A549 (cell line): ENCODE data around the gene PPP1R14D. TPM values are rescaled to one million over a fixed set of nuclear protein-coding genes. Genes with fewer than 3 reads are reported as not detected.
A peak's percentile ranks its signal among the peaks of the same experiment; 100 is the strongest.

Source experiments
- ATAC-seq, 2 experiments: fragments of 200-7000 bp in 1 of 2; fragments of >200 bp in 1 of 2; cut with Nextera tagmentation in 1 of 2; cut with Tn5 transposase in 1 of 2; 3 replicates each; pipeline versions ENCODE4 v1.8.0 to v1.9.1; 2018 to 2020; ENCODE audit warnings: mild to moderate bottlenecking in 1 of 2, moderate library complexity in 1 of 2
- CTCF ChIA-PET: fragments of 300-600 bp; sonication (Branson Sonifier 250); formaldehyde crosslinking; extraction: SDS; loops from one replicate; lab custom pipeline; 2021; ENCODE audit warnings: antibody characterized with exemption, inconsistent platforms; lab: Yijun Ruan, JAX
- POLR2A ChIA-PET: fragments of 350-600 bp; formaldehyde crosslinking; extraction: SDS; loops from one replicate; lab custom pipeline; 2021; ENCODE audit warnings: antibody characterized with exemption, inconsistent platforms; lab: Yijun Ruan, JAX
- DNase-seq, 2 experiments: peaks; one replicate each; pipeline versions ENCODE4 v3.0.0 to v3.0.0-alpha.2; 2011 to 2016; ENCODE audit warnings: low read depth in 1 of 2, low spot score in 1 of 2
- FAIRE-seq: peaks from 2 replicates; lab custom pipeline; 2011; peaks lifted over from hg19 to GRCh38; lab: Jason Lieb, UNC
- H3K27ac ChIP-seq, 2 experiments: fragments of >200 bp; sonication (Bioruptor Twin); formaldehyde crosslinking; 3 replicates each; pipeline ENCODE4 v1.5.1; 2016 to 2017
- H3K4me1 ChIP-seq: fragments of >200 bp; sonication (Bioruptor Twin); formaldehyde crosslinking; 3 replicates; pipeline ENCODE4 v1.6.1; 2016
- H3K4me2 ChIP-seq: fragments of >200 bp; sonication (Bioruptor Twin); formaldehyde crosslinking; 3 replicates; pipeline ENCODE4 v1.6.1; 2016
- H3K4me3 ChIP-seq: fragments of >200 bp; sonication (Bioruptor Twin); formaldehyde crosslinking; 3 replicates; pipeline ENCODE4 v1.5.1; 2016
- H3K9me3 ChIP-seq: fragments of >200 bp; sonication (Bioruptor Twin); formaldehyde crosslinking; 3 replicates; pipeline ENCODE4 v1.6.1; 2016
- CBX2 ChIP-seq: fragments of 200-600 bp; sonication (generic); IDR thresholded peaks from 2 replicates; pipeline ENCODE4 v1.6.1; 2016; ENCODE audit warnings: low read depth, mild to moderate bottlenecking, borderline replicate concordance
- CTCF ChIP-seq: fragments of >200 bp; sonication (Bioruptor Twin); formaldehyde crosslinking; IDR thresholded peaks from 3 replicates; pipeline ENCODE4 v1.5.1; 2016
- FOSL2 ChIP-seq, 2 experiments: fragments of 450-650 bp in 1 of 2; fragments of >200 bp in 1 of 2; sonication (Bioruptor Twin) in 1 of 2; formaldehyde crosslinking; IDR thresholded peaks; 2 replicates each; pipeline versions ENCODE4 v1.5.0 to v1.6.1; 2016 to 2020; ENCODE audit warnings: mild to moderate bottlenecking in 1 of 2, moderate library complexity in 1 of 2
- HEYL ChIP-seq: fragments of 250-450 bp; sonication (Bioruptor Pico); IDR thresholded peaks from 2 replicates; pipeline ENCODE4 v1.8.0; 2021; ENCODE audit warnings: mild to moderate bottlenecking, moderate library complexity
- HMGXB4 ChIP-seq: fragments of 250-450 bp; sonication (Bioruptor Pico); IDR thresholded peaks from 2 replicates; pipeline ENCODE4 v1.5.0; 2021; ENCODE audit warnings: mild to moderate bottlenecking, moderate library complexity, borderline replicate concordance
- HOXB5 ChIP-seq: fragments of 250-450 bp; sonication (Bioruptor Pico); IDR thresholded peaks from 2 replicates; pipeline ENCODE4 v1.5.0; 2020; ENCODE audit warnings: mild to moderate bottlenecking, moderate library complexity
- MAX ChIP-seq: IDR thresholded peaks from 2 replicates; pipeline ENCODE4 v1.6.1; 2012
- PBX3 ChIP-seq: IDR thresholded peaks from 2 replicates; pipeline ENCODE4 v1.6.1; 2012
- PHF8 ChIP-seq: fragments of 200-600 bp; sonication (generic); IDR thresholded peaks from 2 replicates; pipeline ENCODE4 v1.6.1; 2016; ENCODE audit warnings: low read depth, mild to moderate bottlenecking, antibody characterized with exemption, moderate library complexity, borderline replicate concordance
- POLR2A ChIP-seq: IDR thresholded peaks from 2 replicates; pipeline ENCODE4 v1.6.1; 2012; ENCODE audit warnings: mild to moderate bottlenecking, low read length
- POLR2AphosphoS2 ChIP-seq: conservative IDR thresholded peaks from 2 replicates; pipeline ENCODE4 v1.6.1; 2012; ENCODE audit warnings: low read length, improper control_type of control experiment, inconsistent platforms
- RAD21 ChIP-seq, 2 experiments: fragments of >200 bp in 1 of 2; sonication (Bioruptor Twin) in 1 of 2; formaldehyde crosslinking in 1 of 2; IDR thresholded peaks in 1 of 2; conservative IDR thresholded peaks in 1 of 2; 2 replicates in 1 of 2; 3 replicates in 1 of 2; pipeline ENCODE4 v1.6.1; 2012 to 2018; ENCODE audit warnings: inconsistent platforms in 1 of 2
- RFX5 ChIP-seq: fragments of 450-650 bp; IDR thresholded peaks from 2 replicates; pipeline ENCODE4 v1.7.1; 2014; ENCODE audit warnings: antibody characterized with exemption, mild to moderate bottlenecking, moderate library complexity
- RNF2 ChIP-seq: fragments of 200-600 bp; sonication (generic); IDR thresholded peaks from 2 replicates; pipeline ENCODE4 v1.6.1; 2016; ENCODE audit warnings: low read depth, mild to moderate bottlenecking, antibody characterized with exemption, moderate library complexity, borderline replicate concordance
- SMC3 ChIP-seq: fragments of >200 bp; sonication (Bioruptor Twin); formaldehyde crosslinking; IDR thresholded peaks from 3 replicates; pipeline ENCODE4 v1.6.1; 2018; ENCODE audit warnings: inconsistent platforms
- WGBS: methylation state at CpG from one replicate; pipeline ENCODE4 v1.1.6; 2017; ENCODE audit errors: missing lambda C conversion rate; 5-methylcytosine and 5-hydroxymethylcytosine counted together
- polyA plus RNA-seq, 4 experiments: library from polyadenylated mRNA; depleted of rRNA in 3 of 4; stranded (reverse); fragments of >200 nt; fragmentation: RNase III in 1 of 4; extraction: RNeasy Plus Mini Kit Qiagen cat#74134 plus additional on column Dnase treatment in 1 of 4; gene quantifications; 2 replicates in 3 of 4; 3 replicates in 1 of 4; pipeline ENCODE4 v1.2.3, GENCODE V29; 2011 to 2017
- TF ChIP-seq, protein P1 (sequence below): fragments of 450-650 bp; IDR thresholded peaks from 2 replicates; pipeline ENCODE4 v1.6.1; 2014; ENCODE audit warnings: antibody characterized with exemption
- TF ChIP-seq, protein P2 (sequence below): fragments of 200-600 bp; sonication (generic); IDR thresholded peaks from 2 replicates; pipeline ENCODE4 v1.6.1; 2016; ENCODE audit warnings: antibody characterized with exemption, mild to moderate bottlenecking, moderate library complexity
- TF ChIP-seq, protein P3 (sequence below): fragments of 250-450 bp; sonication (Bioruptor Pico); IDR thresholded peaks from 2 replicates; pipeline ENCODE4 v1.5.0; 2020; ENCODE audit warnings: low read depth, mild to moderate bottlenecking, moderate library complexity

Gene PPP1R14D
- polyA plus RNA-seq, 2 of the 4 experiments (the other 2 are of a cell fraction), result 0.21 to 1.1 TPM

DNA sequence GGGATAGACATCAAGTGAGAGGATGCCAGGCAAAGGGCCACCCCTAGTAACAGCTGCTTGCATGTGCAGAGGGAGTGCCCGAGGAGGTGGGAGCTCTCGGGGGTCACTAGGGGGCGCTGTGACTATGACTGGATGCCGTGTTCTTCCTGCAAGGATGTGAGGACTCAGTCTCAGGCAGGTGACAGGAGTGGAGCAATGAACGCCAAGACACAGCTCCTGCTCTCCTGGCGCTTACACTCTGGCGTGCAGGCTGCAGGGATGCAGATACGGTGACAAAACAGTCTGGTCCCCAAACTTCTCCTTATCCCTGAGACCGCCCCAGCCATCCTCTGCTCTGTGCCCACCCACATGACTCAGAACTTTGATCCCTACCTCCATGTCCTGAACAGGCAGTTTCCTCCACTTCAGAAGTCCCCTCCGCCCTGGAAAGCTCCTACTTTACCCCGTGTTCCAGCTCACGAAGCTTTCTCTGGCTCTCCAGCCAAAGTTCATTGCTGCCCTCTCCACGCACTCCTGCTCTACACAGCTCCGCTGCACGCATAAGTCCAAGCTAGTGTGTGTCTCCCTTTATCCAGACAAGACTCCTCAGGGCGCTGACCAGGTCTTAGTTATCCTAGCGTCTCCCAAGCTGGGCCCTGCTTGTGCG lies 30.8 kb upstream of the PPP1R14D start (continued):
- no peak for TF ChIP-seq PBX3
- TF ChIP-seq, protein P1, sequence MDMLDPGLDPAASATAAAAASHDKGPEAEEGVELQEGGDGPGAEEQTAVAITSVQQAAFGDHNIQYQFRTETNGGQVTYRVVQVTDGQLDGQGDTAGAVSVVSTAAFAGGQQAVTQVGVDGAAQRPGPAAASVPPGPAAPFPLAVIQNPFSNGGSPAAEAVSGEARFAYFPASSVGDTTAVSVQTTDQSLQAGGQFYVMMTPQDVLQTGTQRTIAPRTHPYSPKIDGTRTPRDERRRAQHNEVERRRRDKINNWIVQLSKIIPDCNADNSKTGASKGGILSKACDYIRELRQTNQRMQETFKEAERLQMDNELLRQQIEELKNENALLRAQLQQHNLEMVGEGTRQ, result 0 out of 2 replicates have a peak, but pooled peaks have one; percentile 26

DNA sequence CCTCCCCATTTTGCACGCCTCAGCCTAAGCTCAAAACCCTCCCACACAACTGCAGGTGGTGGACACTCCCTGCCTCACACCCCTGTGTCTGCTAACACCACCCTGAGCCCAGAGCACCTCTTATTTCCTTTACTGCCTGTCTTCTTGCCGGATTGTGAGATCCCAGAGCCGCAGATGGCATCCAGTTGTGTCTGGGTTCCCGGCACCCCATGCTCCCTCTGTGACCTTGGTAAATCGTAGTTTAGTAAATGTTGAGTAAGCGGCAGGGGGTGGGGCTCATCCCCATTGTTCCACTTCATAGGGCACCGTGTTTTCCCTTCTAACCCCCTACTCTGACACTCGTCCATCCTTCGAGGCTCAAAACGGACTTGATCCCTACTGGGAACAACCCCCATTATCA lies 30.2 kb upstream of the PPP1R14D start:
- H3K27ac ChIP-seq, result peak overlapping the region in 1 of 2 experiments; percentile 76; a peak in 2 of 6 replicates
- POLR2A ChIA-PET, result interaction anchor here (1.0 to 1.9 kb wide), 6 partner anchors 11 to 35 kb away, joined by 4 to 19 read pairs (median 14); partner anchors contain the start of genes RHOV and VPS18
- DNase-seq, result no peak

GRCh38 chr15:40857601-40858341 lies 29.3 kb upstream of the PPP1R14D start:
- H3K4me2 ChIP-seq, result peak overlapping the region; percentile 42
- WGBS, result 27% methylated on average over 10 of the region's 15 CpGs
- H3K27ac ChIP-seq, result peak overlapping the region; percentile 59 to 76

More for the DNA sequence above, 30.2 kb upstream of the PPP1R14D start:
- no peaks in the 10 kb centered on the region for H3K9me3 ChIP-seq
- no peak for TF ChIP-seq RNF2
- TF ChIP-seq, protein P2, sequence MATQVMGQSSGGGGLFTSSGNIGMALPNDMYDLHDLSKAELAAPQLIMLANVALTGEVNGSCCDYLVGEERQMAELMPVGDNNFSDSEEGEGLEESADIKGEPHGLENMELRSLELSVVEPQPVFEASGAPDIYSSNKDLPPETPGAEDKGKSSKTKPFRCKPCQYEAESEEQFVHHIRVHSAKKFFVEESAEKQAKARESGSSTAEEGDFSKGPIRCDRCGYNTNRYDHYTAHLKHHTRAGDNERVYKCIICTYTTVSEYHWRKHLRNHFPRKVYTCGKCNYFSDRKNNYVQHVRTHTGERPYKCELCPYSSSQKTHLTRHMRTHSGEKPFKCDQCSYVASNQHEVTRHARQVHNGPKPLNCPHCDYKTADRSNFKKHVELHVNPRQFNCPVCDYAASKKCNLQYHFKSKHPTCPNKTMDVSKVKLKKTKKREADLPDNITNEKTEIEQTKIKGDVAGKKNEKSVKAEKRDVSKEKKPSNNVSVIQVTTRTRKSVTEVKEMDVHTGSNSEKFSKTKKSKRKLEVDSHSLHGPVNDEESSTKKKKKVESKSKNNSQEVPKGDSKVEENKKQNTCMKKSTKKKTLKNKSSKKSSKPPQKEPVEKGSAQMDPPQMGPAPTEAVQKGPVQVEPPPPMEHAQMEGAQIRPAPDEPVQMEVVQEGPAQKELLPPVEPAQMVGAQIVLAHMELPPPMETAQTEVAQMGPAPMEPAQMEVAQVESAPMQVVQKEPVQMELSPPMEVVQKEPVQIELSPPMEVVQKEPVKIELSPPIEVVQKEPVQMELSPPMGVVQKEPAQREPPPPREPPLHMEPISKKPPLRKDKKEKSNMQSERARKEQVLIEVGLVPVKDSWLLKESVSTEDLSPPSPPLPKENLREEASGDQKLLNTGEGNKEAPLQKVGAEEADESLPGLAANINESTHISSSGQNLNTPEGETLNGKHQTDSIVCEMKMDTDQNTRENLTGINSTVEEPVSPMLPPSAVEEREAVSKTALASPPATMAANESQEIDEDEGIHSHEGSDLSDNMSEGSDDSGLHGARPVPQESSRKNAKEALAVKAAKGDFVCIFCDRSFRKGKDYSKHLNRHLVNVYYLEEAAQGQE, result no peak
- TF ChIP-seq HOXB5 (CRISPR knock-in tag), result no peak
- no peak for TF ChIP-seq POLR2AphosphoS2
- CTCF ChIA-PET, result interaction anchor here (0.5 to 9.3 kb wide), 28 partner anchors 12 to 1245 kb away, joined by 3 to 254 read pairs (median 4); partner anchors contain the start of genes PPP1R14D, RAD51, SPINT1 and VPS18
- ATAC-seq (no peak), FAIRE-seq (no peak)
- no peak overlapping the region for H3K4me2 ChIP-seq
- H3K4me3 ChIP-seq, result no peak overlapping the region
- 75% methylated on average over 10 of the region's 10 CpGs for WGBS
- H3K4me1 ChIP-seq, result peaks cover 50% of the 10 kb centered on the region

More at GRCh38 chr15:40857601-40858341, 29.3 kb upstream of the PPP1R14D start:
- ChIA-PET CTCF (interaction anchor here (0.5 to 9.3 kb wide), 40 partner anchors 11 to 345 kb away, joined by 3 to 254 read pairs (median 4); partner anchors contain the start of genes PPP1R14D, SPINT1 and VPS18), POLR2A (interaction anchor here (0.7 to 1.9 kb wide), 4 partner anchors 16 to 72 kb away, joined by 3 to 19 read pairs (median 17); partner anchors contain the start of genes DLL4, RHOV and VPS18)
- Histone ChIP-seq H3K9me3 (no peaks in the 10 kb centered on the region), H3K4me1 (peaks cover 41% of the 10 kb centered on the region), H3K4me3 (no peak overlapping the region)
- TF ChIP-seq FOSL2 (IDR thresholded peaks at IDR 0.05), result no peak
- no peak for TF ChIP-seq FOSL2 (CRISPR knock-in tag; IDR thresholded peaks at IDR 0.05)
- TF ChIP-seq, protein P3, sequence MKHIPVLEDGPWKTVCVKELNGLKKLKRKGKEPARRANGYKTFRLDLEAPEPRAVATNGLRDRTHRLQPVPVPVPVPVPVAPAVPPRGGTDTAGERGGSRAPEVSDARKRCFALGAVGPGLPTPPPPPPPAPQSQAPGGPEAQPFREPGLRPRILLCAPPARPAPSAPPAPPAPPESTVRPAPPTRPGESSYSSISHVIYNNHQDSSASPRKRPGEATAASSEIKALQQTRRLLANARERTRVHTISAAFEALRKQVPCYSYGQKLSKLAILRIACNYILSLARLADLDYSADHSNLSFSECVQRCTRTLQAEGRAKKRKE (CRISPR knock-in tag), result no peak
- no peak for TF ChIP-seq HEYL (CRISPR knock-in tag)
- peak; percentile 76 to 81 for TF ChIP-seq RAD21 (conservative IDR thresholded peaks at IDR 0.05 in 1 of 2, IDR thresholded peaks at IDR 0.05 in 1 of 2)
- 0 out of 2 replicates have a peak, but pooled peaks have one; percentile 8 for TF ChIP-seq POLR2A
- no peak for TF ChIP-seq PHF8
- TF ChIP-seq SMC3, result peak; percentile 87
- peak; percentile 75 for TF ChIP-seq CTCF
- no peak for TF ChIP-seq RFX5
- no peak for TF ChIP-seq CBX2
- TF ChIP-seq MAX, result peak; percentile 49; the same call in 1 of the 2 replicates
- no peak for TF ChIP-seq RNF2
- no peak for TF ChIP-seq HMGXB4 (CRISPR knock-in tag)
- FAIRE-seq, result no peak
- DNase-seq, result peak; percentile 64 to 88
- ATAC-seq, result peak; percentile 86 to 90
